Left lobe of liver (tissue), 2 donors: ENCODE measurements around the gene MFF. TPM values are rescaled to one million over a fixed set of nuclear protein-coding genes. Genes with fewer than 3 reads are reported as not detected.

Experiments used
- ATAC-seq: fragments of 200-7000 bp; cut with Tn5 transposase; one replicate; pipeline ENCODE4 v1.9.1; 2020; ENCODE audit warnings: mild to moderate bottlenecking, moderate library complexity
- DNase-seq: peaks from one replicate; pipeline ENCODE4 v3.0.0-alpha.2; 2020; ENCODE audit warnings: low spot score
- total RNA-seq: library from RNA; stranded (reverse); gene quantifications from one replicate; pipeline ENCODE4 v1.2.1, GENCODE V29; 2021
- donor health status: DM: no; HTN: no; CAD: no; lungs with moderate emphysema.
- donor health status: DM: no; HTN: yes; CAD: no.

Gene MFF
- total RNA-seq, 1 donor from 2014 or later = 27.6 TPM

DNA sequence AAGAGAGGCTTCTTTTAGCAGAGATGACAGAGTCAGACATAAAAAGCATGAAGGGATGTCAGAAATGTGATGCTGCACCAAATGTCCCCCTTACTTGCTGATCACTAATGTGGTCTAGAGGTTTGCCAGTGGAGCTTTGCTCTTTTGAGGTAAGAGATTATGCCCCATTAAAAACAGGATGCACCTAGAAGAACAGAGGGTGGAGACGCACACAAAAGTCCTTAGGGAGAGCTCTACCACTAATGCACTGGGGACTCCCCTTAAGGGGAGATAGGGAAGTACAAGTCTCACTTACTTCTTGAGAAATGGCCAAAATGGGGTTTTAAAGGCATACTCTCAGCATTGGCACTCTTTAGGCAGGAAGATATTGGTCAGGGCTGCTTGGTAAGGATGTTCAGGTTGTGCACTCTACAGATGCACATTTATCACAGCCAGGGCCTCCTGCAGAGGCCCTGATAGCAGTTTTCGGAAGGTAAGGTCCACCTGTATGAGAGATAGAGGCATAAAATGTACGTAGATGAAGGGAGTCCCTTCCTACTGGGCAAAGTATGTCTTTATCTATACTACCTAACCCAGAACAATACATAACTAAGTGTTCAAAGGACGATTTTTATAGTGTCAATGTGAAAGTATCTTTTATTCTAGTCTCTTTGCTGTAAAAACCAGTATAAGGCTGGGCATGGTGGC, 79.7 kb downstream of the MFF start:
- ATAC-seq = no peak
- DNase-seq = no peak

DNA sequence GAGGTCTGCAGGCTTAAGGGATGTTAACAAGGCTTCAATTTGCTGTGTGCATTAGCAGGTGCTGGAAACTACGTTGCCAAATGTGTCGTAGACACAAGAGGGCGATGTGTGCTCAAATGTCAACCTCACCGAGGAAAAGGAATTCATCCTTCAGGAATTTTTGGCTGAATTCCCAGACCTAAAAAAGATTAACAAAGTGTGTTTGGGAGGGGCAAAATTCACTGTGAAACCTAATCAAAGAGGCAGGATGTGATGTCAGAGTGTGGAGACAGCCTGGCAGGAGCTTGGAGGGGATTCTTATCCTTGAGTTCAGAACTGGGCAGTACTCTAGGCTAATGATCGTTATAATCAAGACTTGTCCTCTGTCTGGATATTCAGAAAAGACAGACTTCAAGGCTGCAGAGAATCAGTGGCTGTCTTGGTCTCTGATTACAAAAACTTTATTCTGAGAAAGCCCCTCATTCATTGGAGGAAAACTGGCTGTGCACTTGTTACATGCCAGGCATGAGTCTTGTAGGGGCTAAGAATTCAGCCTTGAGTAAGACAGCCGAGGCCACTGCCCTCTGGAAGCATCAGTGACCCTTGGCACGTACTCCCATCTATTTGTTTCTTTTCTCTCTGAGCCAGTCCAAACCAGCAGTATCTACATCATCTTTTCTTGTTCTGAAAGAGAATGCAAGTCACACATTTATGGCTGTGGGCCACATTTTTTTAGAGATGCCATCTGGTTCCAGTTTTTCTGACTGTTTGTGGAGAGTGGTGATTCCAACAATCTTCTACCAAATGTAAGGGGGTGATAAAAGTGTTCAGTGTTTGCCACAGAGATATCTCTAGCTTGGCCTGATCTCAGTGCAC, 81.4 kb downstream of the MFF start:
- peak; percentile 80 for DNase-seq
- ATAC-seq = peak; percentile 96

Other genes with a start within 250 kb of the MFF start
- 2.1 TPM for gene COL4A4, start 161.0 kb upstream of the MFF start, total RNA-seq
- 0.55 TPM for gene COL4A3, start 160.6 kb upstream of the MFF start, total RNA-seq
- gene TM4SF20, start 54.1 kb downstream of the MFF start, total RNA-seq = not detected
- not detected for gene SCYGR1, start 62.7 kb downstream of the MFF start, total RNA-seq
- 21.9 TPM for gene AGFG1, start 146.9 kb downstream of the MFF start, total RNA-seq